Measurements from ENCODE around the gene ICAM4.
"Not testable (repeated sequence)": the region's sequence is repeated elsewhere in the genome, so short reads cannot be mapped to it uniquely, and the experiment has no call there.

Gene ICAM4

DNA sequence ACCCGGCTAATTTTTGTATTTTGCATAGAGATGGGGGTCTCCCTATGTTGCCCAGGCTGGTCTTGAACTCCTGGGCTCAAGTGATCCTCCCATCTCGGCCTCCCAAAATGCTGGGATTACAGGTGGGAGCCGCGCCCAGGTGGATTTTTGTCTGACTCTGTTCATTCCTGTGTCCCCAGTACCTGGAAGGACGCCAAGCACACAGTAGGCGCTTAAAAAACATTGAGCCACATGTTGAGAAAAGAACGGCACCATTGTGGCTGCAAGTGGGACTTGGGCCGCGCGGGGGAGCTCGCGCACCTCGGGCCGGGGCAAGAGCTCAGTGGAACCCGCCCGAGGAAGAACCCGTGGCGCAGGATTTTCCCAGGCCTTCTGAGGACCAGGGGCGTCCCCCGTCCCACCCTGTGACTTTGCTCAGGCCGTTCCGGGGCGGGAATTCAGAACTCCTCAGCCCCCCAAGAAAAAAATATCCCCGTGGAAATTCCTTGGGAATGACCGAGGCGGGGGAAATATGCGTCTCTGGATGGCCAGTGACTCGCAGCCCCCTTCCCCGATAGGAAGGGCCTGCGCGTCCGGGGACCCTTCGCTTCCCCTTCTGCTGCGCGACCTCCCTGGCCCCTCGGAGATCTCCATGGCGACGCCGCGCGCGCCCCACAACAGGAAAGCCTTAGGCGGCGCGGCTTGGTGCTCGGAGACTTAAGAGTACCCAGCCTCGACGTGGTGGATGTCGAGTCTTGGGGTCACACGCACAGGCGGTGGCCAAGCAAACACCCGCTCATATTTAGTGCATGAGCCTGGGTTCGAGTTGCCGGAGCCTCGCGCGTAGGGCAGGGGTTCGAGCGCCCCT, 17.2 kb upstream of the ICAM4 start:
- peak; percentile 91 for DNase-seq

DNA sequence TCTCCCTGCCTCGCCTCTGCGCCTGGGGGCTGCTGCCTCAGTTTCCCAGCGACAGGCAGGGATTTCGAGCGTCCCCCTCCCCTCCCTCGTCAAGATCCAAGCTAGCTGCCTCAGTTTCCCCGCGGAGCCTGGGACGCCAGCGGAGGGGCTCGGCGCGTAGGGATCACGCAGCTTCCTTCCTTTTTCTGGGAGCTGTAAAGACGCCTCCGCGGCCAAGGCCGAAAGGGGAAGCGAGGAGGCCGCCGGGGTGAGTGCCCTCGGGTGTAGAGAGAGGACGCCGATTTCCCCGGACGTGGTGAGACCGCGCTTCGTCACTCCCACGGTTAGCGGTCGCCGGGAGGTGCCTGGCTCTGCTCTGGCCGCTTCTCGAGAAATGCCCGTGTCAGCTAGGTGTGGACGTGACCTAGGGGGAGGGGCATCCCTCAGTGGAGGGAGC, 16.6 kb upstream of the ICAM4 start:
- peak; percentile 84 for DNase-seq

DNA sequence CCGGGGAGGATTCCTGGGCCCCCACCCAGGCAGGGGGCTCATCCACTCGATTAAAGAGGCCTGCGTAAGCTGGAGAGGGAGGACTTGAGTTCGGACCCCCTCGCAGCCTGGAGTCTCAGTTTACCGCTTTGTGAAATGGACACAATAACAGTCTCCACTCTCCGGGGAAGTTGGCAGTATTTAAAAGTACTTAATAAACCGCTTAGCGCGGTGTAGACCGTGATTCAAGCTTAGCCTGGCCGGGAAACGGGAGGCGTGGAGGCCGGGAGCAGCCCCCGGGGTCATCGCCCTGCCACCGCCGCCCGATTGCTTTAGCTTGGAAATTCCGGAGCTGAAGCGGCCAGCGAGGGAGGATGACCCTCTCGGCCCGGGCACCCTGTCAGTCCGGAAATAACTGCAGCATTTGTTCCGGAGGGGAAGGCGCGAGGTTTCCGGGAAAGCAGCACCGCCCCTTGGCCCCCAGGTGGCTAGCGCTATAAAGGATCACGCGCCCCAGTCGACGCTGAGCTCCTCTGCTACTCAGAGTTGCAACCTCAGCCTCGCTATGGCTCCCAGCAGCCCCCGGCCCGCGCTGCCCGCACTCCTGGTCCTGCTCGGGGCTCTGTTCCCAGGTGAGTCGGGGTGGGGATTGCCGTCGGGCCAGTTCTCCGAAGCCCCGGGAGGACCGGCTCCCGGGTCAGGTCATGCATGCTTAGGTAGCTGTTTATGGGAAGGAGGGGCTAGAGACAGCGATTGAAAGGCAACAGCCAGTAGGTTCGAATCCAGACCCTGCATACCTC, 15.9 kb upstream of the ICAM4 start, which contains the start of gene ICAM1:
Gene ICAM1, plus strand, starts transcription at position 505 of the 779 bp plus-strand sequence. Its CDS starts 40 bp downstream, at position 545.
- DNase-seq = peak; percentile 90

DNA sequence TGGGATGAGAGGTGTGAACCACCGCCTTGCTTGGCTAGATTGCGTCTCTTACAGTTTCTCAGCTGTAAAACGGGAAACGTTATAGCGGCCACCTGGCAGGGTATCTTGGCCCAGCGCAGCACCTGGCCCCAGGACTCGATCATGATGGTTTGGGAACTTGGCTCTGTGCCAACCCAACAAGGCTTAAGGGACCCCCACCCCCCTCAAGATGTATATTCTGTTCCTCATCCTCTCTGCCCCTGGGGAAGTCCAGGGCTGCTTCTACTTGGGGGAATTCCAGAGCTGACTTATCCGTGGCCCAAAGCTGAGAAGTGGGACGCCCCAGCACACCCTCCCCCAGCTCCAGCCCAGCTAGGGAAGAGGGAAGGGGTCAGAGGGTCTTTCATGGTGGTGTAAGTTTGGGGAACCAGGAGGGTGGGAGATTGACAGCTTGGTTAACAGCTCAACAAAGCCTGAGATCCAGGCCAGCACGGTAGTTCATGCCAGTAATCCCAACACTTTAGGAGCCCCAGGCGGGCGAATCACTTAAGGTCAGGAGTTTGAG, 15.1 kb upstream of the ICAM4 start:
- DNase-seq = peak; percentile 46

DNA sequence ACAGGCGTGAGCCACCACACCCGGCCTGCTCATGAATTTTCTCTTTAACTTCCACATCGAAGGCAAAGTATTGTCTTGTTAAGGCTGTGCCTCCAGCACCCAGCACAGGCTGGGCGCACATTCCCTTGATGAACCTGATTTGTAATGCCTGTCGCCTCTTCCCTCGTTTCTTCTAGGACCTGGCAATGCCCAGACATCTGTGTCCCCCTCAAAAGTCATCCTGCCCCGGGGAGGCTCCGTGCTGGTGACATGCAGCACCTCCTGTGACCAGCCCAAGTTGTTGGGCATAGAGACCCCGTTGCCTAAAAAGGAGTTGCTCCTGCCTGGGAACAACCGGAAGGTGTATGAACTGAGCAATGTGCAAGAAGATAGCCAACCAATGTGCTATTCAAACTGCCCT, 12.2 kb upstream of the ICAM4 start:
- DNase-seq = no peak

DNA sequence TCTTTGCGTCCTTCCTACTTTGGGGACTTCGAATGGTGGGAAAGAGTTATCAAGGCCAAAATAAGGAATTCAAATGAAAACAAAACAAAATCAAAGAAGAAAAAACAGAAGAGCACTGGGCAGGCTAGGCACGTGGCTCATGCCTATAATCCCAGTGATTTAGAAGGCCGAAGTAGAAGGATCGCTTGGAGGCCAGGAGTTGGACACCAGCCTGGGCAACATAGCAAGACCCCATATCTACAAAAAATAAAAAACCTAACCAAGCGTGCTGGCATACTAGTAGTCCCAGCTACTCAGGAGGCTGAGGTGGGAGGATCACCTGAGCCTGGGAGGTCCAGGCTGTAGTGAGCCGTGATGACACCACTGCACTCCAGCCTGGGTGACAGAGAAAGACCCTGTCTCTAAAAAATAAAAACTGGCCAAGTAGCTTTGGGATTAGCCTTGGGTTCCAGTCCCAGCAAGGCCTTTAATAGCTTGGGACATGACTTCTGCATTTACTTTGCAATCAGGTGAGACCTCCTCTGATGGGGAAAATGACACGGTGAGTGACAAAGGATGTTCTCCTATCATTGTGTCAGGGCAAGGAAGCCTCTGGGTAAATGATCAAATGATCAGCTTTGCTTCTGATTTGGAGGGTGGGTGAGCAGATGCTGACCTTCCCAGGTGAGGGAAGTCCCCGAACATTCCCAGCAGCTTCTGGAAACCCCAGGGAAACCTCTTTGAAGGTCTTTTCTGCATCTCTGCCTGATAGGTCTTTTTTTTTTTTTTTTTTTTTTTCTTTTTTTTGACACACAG, 8.8 kb upstream of the ICAM4 start:
- DNase-seq = no peak

DNA sequence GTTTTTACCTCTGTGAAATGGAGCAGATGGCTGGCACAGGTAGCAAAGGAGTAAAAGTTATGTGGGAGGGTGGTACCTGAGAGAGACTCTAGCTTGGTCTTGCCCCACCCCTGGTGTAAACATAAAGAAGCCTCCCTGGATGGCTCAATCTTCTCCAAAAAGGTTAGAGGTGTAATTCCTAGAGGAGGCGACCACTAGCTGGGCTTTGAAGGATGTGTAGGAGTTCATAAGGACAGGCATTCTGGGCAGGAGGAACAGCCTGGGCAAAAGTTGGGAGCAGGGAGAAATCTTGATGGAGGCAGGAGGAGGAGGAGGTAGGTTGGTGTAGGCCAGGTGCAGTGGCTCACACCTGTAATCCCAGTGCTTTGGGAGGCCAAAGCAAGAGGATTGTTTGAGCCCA, 7.8 kb upstream of the ICAM4 start:
- no peak for DNase-seq

DNA sequence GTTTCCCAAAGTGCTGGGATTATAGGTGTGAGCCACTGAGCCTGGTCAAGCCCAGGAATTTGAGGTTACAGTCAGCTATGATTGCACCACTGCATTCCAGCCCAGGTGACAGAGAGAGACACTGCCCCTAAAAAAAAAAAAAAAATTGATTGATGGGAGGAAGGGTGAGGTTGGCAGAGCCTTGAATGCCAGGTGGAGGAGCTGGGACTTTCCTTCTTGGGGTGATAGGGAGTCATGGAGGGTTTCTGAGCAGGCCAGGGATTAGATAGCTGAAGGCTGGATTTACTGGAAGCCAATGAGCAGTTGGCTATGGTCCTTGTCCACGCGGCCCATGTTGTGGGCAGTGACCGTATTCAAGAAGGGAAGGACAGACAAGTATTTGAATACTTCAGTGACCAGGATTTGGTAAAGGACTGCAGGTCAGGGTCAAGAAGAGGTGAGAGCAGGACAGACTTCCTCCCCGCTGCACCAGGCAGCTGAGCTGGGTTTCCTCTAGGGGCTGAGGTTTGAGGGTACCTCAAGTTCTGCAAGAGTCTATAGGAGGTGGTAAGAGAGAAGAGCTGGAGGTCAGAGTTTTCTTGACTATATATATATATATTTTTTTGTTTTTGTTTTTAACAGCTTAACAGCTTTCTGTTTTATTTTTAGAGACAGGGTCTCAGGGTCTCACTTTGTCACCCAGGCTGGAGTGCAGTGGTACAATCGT, 6.9 kb upstream of the ICAM4 start:
- no peak for DNase-seq

DNA sequence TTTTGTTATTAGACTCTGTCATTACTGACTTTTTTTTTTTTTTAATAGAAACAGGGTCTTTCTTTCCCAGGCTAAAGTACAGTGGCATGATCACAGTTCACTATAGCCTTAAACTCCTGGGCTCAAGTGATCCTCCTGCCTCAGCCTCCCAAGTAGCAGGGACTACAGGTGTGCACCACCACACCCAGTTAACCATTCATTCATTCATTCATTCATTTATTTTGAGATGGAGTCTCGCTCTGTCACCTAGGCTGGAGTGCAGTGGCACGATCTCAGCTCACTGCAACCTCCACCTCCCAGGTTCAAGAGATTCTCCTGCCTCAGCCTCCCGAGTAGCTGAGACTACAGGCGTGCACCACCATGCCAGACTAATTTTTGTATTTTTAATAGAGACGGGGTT, 4.7 kb upstream of the ICAM4 start:
- DNase-seq = not testable (repeated sequence)

DNA sequence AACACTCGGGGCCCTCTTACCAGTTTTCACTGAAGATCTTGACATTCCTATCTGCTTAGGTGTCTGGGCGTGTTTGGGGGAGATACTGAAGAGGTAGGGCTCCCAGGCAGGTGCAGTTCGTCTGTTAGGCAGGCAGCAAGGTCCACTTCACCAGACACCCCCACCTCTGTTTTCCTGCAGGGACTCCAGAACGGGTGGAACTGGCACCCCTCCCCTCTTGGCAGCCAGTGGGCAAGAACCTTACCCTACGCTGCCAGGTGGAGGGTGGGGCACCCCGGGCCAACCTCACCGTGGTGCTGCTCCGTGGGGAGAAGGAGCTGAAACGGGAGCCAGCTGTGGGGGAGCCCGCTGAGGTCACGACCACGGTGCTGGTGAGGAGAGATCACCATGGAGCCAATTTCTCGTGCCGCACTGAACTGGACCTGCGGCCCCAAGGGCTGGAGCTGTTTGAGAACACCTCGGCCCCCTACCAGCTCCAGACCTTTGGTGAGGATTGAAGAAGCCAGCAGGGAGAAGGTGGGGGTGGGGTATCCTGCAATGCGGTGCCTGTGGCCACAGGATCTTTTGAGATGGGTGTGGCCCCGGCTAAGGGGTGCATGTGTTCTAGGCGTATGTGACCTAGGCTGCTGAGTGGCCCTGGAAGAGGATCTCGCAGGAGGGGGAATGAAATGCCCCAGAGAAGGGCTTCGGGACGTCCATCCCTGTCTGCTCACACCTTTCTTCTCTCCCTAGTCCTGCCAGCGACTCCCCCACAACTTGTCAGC, 3.3 kb upstream of the ICAM4 start:
- DNase-seq = no peak

DNA sequence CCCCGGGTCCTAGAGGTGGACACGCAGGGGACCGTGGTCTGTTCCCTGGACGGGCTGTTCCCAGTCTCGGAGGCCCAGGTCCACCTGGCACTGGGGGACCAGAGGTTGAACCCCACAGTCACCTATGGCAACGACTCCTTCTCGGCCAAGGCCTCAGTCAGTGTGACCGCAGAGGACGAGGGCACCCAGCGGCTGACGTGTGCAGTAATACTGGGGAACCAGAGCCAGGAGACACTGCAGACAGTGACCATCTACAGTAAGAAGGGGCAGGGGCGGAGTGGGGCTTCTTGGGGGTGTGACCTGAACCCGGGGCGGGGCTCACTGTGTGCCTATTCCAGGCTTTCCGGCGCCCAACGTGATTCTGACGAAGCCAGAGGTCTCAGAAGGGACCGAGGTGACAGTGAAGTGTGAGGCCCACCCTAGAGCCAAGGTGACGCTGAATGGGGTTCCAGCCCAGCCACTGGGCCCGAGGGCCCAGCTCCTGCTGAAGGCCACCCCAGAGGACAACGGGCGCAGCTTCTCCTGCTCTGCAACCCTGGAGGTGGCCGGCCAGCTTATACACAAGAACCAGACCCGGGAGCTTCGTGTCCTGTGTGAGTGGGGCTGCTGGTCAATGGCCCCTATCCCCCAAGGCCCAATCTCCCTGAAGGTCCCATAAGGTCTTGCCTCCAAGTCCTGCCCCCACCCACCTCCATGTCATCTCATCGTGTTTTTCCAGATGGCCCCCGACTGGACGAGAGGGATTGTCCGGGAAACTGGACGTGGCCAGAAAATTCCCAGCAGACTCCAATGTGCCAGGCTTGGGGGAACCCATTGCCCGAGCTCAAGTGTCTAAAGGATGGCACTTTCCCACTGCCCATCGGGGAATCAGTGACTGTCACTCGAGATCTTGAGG, 2.4 kb upstream of the ICAM4 start:
- DNase-seq = no peak

DNA sequence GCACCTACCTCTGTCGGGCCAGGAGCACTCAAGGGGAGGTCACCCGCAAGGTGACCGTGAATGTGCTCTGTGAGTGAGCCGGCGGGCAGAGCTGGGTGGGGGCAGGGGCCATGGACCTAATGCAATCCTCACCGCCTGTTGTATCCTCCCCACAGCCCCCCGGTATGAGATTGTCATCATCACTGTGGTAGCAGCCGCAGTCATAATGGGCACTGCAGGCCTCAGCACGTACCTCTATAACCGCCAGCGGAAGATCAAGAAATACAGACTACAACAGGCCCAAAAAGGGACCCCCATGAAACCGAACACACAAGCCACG, 1.8 kb upstream of the ICAM4 start:
- DNase-seq = no peak

DNA sequence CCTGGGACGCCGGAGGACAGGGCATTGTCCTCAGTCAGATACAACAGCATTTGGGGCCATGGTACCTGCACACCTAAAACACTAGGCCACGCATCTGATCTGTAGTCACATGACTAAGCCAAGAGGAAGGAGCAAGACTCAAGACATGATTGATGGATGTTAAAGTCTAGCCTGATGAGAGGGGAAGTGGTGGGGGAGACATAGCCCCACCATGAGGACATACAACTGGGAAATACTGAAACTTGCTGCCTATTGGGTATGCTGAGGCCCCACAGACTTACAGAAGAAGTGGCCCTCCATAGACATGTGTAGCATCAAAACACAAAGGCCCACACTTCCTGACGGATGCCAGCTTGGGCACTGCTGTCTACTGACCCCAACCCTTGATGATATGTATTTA, 1.4 kb upstream of the ICAM4 start:
- no peak for DNase-seq

DNA sequence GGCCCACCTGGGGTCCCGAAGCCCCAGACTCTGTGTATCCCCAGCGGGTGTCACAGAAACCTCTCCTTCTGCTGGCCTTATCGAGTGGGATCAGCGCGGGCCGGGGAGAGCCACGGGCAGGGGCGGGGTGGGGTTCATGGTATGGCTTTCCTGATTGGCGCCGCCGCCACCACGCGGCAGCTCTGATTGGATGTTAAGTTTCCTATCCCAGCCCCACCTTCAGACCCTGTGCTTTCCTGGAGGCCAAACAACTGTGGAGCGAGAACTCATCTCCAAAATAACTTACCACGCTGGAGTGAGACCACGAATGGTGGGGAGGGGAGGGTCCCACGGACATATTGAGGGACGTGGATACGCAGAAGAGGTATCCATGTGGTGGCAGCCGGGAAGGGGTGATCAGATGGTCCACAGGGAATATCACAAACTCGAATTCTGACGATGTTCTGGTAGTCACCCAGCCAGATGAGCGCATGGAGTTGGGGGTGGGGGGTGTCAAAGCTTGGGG, 2.0 kb downstream of the ICAM4 start:
- DNase-seq = peak; percentile 59

DNA sequence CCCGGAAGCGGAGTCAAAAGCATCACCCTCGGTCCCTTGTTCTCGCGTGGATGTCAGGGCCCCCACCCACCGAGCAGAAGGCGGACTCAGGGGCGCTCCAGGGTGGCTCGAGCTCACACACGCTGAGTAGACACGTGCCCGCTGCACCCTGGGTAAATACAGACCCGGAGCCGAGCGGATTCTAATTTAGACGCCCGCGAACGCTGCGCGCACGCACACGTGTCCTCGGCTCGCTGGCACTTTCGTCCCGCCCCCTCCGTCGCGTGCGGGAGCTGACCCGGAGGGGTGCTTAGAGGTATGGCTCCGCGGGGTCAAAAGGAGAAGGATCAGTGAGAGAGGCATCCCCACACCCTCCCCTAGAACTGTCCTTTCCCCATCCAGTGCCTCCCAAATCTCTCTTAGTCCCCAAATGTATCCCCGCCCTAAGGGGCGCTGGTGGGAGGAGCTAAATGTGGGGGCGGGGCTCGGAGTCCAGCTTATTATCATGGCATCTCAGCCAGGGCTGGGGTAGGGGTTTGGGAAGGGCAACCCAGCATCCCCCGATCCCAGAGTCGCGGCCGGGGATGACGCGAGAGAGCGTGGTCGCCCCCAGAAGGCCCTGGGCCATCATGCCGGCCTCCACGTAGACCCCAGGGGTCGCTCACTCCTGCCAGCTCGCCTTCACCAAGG, 2.5 kb downstream of the ICAM4 start:
- peak; percentile 75 for DNase-seq

DNA sequence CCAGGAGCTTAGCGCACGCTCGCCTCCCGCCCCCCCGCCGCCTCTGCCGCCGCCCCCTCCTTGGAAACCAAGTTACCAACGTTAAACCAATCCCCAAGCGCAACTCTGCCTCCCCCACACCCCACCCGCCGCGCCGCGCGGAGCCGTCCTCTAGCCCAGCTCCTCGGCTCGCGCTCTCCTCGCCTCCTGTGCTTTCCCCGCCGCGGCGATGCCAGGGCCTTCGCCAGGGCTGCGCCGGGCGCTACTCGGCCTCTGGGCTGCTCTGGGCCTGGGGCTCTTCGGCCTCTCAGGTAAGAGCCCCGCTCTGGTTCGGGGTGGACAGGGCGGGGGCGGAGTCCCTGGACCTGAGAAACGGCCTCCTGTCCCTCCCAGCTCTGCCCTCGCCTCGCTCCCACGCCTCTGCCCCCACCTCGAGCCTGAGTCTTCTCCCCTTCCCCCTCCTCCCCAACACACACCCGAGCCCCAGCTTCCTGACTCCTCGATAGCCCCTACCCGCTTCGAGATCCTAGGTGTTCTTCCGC, 3.1 kb downstream of the ICAM4 start, which contains the start of gene ICAM5:
Gene ICAM5, plus strand, starts transcription at position 117 of the 521 bp plus-strand sequence. Its CDS starts 92 bp downstream, at position 209.
- DNase-seq = peak; percentile 16

DNA sequence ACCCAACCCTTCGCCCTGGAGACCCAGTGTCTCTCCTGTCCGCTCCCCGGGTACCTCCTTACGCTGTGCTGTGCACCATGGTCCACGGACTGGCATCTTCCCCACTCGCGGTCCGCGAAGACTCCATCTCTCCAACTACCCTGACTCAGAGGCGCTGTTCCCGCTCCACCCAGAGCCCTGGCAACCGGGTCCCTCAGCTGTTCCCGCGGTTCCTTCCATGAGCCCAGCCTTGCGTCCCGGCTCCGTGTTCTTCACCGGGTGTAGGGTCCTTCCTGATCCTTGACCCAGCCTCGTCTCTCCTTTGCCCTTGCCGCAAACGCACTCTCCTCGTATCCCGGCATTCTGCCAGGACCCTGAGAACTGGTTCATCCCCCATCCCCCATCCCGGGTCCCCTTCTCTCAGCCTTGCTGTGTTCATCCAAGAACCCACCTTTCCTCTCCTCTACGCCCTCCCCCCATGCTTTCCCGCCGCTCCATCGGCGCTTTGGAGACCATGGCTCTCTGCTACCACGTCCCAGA, 3.7 kb downstream of the ICAM4 start:
- no peak for DNase-seq

DNA sequence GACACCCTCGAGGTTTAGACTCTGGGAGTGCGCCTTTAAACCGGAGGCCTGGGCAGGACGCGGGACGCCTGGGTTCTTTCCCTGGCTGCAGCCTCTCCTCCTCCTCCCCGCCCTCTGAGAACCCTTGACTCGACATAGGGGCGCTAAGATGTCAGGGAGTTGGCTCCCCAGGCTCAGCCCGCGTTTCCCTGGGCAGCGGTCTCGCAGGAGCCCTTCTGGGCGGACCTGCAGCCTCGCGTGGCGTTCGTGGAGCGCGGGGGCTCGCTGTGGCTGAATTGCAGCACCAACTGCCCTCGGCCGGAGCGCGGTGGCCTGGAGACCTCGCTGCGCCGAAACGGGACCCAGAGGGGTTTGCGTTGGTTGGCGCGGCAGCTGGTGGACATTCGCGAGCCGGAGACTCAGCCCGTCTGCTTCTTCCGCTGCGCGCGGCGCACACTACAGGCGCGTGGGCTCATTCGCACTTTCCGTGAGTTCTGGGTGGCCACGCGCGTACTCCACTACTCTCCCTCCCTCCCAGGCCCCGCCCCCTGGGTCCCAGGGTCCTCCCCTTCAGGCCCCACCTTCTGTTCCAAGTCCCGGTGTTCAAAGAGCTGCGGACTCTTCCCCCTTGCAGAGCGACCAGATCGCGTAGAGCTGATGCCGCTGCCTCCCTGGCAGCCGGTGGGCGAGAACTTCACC, 4.3 kb downstream of the ICAM4 start:
- DNase-seq = peak; percentile 57
